ENCODE data around the gene EHD3. TPM values are rescaled to one million over a fixed set of nuclear protein-coding genes. Genes with fewer than 3 reads are reported as not detected.

EHD3 gene
- total RNA-seq, 1 donor from 2014 or later, result 2.6 TPM

DNA sequence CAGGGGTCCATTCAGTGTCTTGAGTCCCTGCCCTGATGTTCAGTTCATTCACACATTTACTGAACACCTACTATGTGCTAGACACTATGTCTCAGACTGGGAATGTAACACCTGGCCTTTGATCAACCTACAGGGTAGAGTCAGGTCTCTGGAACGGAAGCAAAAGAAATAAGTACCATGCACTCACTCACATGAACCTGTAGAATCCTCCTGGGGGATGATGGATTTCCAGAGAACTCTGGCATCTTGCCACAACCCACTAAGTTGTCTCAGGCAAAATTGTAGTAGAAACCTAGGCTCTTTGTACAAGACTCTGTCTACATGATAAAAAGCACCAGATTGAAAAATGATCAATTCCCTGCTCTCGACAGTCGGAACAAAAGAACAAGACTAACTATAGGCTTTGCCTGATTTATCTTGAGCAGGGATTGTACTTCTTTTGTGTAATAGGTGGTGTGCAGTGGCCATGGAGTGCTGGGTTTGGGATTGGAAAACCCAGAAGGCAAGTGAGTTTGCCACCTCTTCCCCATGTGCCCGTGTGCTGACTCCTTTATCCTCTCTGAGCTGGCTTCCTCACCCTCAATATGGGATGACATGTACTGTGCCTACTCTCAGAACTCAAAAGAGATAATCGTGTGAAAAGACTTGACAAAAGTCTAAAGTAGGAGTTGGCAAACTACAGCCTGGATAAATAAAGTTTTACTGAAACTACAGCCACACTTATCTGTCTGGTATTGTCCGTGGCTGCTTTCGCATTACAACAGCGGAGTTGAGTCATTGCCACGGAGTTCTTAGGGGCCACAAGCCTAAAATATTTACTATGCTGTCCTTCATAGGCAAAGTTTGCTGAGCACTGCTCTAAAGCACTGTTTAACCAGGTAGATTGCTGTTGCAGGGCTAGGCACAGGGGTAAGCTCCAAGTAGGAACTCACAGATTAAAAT, 21.0 kb upstream of the EHD3 start:
- intact Hi-C loops (cut with micrococcal nuclease), result no loop called here

DNA sequence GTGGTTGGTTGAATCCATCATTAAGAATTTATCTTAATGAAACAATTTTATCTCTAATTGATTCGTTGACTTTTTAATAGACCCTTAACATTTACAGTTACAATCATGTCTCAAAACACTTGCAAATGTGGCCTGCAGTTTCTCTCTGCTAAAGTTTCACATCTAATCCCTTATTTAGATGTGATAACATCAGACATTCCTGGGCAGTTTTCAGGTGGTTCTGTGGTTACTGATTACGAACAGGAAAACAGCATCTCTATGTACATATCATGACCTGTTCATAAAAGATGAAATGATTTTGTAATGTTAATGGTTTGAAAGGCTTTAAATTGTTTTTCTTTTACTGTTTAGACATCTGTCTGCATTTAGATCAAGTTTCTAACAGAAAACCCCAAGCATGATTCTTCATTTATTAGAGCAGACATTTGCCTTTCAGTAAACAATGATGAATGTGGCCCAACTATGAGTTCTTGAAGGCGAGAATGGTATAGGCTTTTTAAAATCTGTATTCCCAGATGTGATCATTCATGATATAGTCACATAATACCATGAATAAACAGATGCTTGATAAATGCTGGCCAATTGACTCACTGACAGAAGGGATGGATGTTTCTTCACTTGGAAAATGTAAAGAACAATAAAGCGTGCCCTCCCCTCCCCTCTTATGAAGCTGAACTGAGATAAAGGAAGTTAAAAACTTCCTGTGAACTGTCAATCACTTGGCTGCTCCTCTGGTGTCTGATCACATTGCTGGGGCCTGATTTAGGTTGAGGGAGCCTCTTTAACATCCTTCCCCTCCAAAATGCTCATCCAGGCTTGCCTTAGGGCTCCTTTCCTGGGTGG, 20.1 kb upstream of the EHD3 start:
- intact Hi-C loops (cut with micrococcal nuclease), result no loop called here

- intact Hi-C loops (cut with micrococcal nuclease), result no loop called here
These were observed 19.5 kb upstream of the EHD3 start for GRCh38 chr2:31214444-31214915.

GRCh38 chr2:31216734-31217133, 17.2 kb upstream of the EHD3 start:
- intact Hi-C loops (cut with micrococcal nuclease), result loop anchor here (5.0 kb wide), 1 partner anchor 116 kb away; no protein-coding TSS in a partner anchor

- intact Hi-C loops (cut with micrococcal nuclease), result loop anchor here (5.0 kb wide), 1 partner anchor 115 kb away; no protein-coding TSS in a partner anchor
These were observed 16.3 kb upstream of the EHD3 start, which contains the start of gene CAPN14 for GRCh38 chr2:31217465-31218200. TSS of gene CAPN14 (minus strand) at chr2:31217515. CDS start at chr2:31205447, 12,068 bp downstream.

GRCh38 chr2:31219131-31219969, 14.6 kb upstream of the EHD3 start:
- intact Hi-C loops (cut with micrococcal nuclease), result loop anchor here (5.0 kb wide), 1 partner anchor 113 kb away; no protein-coding TSS in a partner anchor

DNA sequence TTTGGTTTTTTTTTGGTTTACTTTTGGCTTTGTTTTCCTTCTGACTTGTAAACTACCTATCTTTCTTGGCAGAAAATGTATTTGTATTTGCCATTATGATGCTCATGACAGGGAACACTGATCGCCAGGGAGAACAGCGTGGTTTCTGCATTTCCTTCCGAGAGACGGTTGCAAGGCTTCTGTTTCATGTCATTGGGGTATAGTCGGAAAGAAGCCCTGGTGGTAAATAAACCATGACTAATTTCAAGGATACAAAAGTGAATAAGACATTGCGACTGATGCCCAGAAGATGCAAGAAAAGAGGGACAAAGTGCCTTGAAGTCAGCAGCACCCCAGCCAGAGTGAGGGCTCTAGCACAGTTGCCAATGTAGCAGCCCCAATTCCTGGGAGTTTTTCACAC, 12.4 kb upstream of the EHD3 start:
- intact Hi-C loops (cut with micrococcal nuclease), result no loop called here

GRCh38 chr2:31222071-31222470, 11.9 kb upstream of the EHD3 start:
- intact Hi-C loops (cut with micrococcal nuclease), result no loop called here

DNA sequence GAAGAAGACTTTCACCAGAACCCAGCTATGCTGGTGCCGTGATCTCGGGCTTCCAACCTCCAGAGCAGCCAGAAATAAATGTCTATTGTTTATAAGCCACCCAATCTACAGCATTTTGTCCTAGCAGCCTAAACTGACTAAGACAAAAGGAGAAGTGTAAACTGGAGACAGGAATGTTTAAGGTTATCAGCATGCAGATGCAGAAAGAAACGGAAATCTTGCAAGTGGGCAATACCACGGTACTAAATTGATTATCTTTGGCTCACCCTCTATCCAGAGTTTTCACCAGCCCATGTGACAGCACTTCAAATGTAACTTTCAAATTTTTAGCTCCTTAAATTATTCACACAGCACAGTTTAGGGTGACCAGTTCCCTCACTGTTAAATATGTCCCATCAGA, 10.9 kb upstream of the EHD3 start:
- intact Hi-C loops (cut with micrococcal nuclease), result no loop called here

DNA sequence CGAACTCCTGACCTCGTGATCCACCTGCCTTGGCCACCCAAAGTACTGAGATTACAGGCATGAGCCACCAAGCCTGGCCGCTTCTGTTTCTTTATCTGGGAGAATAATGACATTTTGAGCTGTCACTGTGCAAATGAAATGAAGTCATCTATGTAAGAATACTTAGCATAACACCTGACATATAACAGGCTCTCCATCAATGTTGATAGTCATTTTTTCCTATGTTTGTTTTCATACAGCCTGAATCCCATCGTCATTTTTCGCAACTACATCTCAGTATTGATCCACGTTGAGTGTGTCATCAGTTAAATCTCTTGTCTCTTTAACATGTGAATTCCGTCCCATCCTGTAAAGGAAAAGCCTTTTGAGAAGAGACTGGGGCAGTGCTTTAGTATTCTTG, 10.2 kb upstream of the EHD3 start:
- intact Hi-C loops (cut with micrococcal nuclease), result no loop called here

DNA sequence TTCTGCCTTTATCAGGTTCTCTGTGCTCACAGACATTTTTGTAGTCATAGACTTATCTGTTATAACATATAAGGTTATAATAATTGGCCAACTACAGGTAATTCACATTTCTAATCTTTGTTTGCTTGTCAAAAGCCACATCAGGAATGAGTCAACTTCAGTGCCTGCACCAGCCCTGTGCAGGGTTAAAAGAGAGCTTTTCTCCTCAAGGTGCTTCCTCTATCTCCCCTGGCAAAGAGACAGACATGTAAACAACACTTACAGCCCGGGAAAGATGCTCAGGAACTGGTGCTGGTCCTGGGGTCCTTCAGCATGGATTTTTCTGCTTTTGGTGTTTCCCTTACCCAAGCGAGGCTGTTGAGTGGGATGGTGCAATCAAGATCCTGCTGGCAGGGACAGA, 7.7 kb upstream of the EHD3 start:
- intact Hi-C loops (cut with micrococcal nuclease), result no loop called here

GRCh38 chr2:31227110-31227509, 6.8 kb upstream of the EHD3 start:
- intact Hi-C loops (cut with micrococcal nuclease), result no loop called here

DNA sequence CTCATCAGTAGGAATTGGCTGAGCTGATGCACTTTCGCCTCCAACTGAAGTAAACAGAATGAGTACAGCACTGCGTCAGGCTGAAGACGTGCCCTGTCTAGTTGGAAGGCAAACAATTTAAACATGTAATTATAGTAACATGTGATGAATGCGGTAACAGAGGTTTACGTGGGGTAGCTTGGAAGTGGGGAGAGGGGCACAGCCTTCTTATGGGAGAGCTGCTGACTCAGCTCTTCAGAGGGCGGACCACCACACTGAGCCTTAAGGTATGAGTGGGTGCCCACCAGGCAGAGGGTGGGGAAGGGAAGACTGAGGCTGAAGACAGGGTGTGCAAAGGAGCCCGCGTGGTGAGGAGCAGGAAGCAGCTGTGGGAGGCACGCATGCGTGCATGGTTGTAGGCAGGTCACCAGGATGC, 6.2 kb upstream of the EHD3 start:
- intact Hi-C loops (cut with micrococcal nuclease), result no loop called here

GRCh38 chr2:31228717-31229116, 5.2 kb upstream of the EHD3 start:
- intact Hi-C loops (cut with micrococcal nuclease), result no loop called here

DNA sequence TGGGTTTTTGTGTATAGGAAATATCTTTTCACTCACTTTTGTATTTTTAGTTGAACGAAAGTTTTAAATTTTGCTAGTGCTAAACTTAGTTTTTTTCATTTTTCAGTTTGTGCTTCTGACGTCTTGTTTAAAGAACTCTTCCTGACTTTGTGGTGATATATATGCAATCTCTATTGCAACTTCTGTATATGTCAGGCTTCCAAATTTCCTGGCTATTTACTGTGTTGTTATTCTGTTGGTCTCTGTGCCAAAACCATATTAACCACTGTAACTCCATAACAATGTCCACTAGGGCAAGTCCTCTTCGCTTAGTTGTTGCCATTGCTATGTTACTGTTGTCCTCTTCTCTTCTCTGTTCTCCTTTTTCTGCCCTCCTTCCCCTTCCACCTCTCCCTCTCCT, 3.2 kb upstream of the EHD3 start:
- intact Hi-C loops (cut with micrococcal nuclease), result loop anchor here (5.0 to 10.0 kb wide), 4 partner anchors 783 to 1083 kb away; partner anchors contain the start of genes LCLAT1, YIPF4 and YPEL5

DNA sequence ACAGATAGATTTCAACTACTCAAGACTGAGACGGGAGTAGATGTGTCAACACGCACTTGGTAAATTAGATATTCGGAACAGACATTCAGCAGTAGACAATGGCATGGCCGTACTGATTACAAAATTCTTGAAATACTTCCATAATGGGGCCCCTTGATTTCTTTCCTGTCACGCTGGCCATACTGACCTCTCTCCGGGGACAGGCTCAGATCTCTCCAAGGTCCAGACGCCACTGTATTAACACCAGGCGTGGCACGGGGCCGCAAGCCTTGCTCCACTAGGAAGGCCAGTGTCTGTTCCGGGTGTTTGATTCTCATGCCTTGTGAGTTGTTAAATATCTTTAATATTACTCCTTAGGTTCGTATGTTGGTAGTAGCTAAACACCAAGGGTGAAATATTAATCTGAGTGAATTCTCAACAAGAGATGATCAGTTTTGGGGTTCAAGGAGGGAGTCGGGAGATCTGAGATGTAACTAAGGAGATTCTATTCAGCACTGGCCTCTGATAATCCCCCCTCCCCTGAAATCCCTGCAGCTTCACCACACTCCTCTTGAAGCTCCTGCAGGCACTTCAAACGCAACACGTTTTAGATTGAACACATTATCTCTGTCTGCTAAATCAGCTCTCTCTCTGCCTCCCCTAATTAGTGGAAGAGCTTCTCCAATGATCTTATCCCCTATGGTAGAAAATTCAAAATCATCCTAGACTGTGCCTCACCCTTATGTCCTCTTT, 2.2 kb upstream of the EHD3 start:
- intact Hi-C loops (cut with micrococcal nuclease), result loop anchor here (5.0 to 10.0 kb wide), 4 partner anchors 784 to 1084 kb away; partner anchors contain the start of genes LCLAT1, YIPF4 and YPEL5

DNA sequence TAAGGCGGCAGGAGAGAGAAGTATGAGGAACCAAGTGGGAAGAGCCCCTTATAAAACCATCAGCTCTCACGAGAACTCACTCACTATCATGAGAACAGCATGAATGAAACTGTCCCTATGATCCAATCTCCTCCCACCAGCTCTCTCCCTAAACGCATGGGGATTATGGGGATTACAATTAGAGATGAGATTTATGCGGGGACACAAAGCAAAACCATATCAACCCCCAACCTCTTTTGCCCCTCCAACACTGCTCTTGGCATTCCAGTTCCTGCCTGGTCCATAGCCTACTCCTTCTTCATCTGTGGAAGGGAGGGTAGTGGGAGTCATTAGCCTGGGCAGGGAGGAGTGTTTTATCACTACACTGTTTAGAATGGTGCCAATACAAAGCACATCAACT, 1.4 kb upstream of the EHD3 start:
- intact Hi-C loops (cut with micrococcal nuclease), result loop anchor here (5.0 to 10.0 kb wide), 4 partner anchors 785 to 1085 kb away; partner anchors contain the start of genes LCLAT1, YIPF4 and YPEL5

DNA sequence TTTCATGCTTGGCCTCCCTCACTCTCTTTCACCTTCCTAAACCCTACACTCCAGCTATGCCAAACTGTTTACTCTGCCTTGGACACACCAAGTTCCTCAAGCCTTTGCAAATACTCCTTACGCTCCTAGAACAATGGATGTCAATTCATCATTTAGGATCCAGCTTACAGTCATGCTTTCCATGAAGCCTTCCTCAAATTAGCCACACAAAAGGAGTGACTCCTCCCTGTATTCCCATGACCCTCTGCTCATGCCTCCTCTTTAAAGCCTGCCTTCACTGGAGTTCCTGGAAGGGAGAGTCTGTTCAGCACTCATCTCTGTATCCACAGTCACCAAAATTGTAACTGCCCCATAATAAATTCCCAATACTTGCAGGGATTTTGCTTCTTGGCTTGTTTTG, 721 bp upstream of the EHD3 start:
- intact Hi-C loops (cut with micrococcal nuclease), result loop anchor here (5.0 to 10.0 kb wide), 4 partner anchors 786 to 1086 kb away; partner anchors contain the start of genes LCLAT1, YIPF4 and YPEL5
